Activated CD4-positive, alpha-beta T cell treated with anti-CD3 and anti-CD28 coated beads, Interleukin-2, amount 50 U/mL, for 24 hours (primary cell): Measurements from ENCODE around the gene SOX15.
A peak's percentile ranks its signal among the peaks of the same experiment; 100 is the strongest.
"Not testable (repeated sequence)": the region's sequence is repeated elsewhere in the genome, so short reads cannot be mapped to it uniquely, and the experiment has no call there.

ENCODE experiments used
- DNase-seq, 2 donors: peaks; one replicate each; pipeline ENCODE4 v3.0.0-alpha.2; 2020; ENCODE audit warnings: low read depth in 1 of 2, low spot score in 1 of 2

The SOX15 gene

GRCh38 chr17:7611635-7612293 lies 21.9 kb upstream of the SOX15 start:
- no peak for DNase-seq

GRCh38 chr17:7610641-7611040 lies 20.7 kb upstream of the SOX15 start:
- no peak for DNase-seq

- no peak for DNase-seq
Observed at GRCh38 chr17:7606280-7606679, 16.4 kb upstream of the SOX15 start.

GRCh38 chr17:7597561-7597960 lies 7.7 kb upstream of the SOX15 start:
- DNase-seq, result not testable (repeated sequence)

- DNase-seq, result no peak
Observed at GRCh38 chr17:7593296-7593695, 3.4 kb upstream of the SOX15 start.

GRCh38 chr17:7592422-7593021 lies 2.6 kb upstream of the SOX15 start:
- DNase-seq, result no peak

GRCh38 chr17:7591596-7591995 lies 1.7 kb upstream of the SOX15 start:
- no peak for DNase-seq

GRCh38 chr17:7590743-7591142 lies 849 bp upstream of the SOX15 start:
- DNase-seq, result no peak

- no peak for DNase-seq
Observed at GRCh38 chr17:7589204-7589868, 558 bp downstream of the SOX15 start.

GRCh38 chr17:7588553-7589203 lies 1.2 kb downstream of the SOX15 start:
- no peak for DNase-seq

- DNase-seq, result no peak
Observed at GRCh38 chr17:7587420-7588151, 2.3 kb downstream of the SOX15 start.

GRCh38 chr17:7586673-7587419 lies 3.0 kb downstream of the SOX15 start:
- no peak for DNase-seq

GRCh38 chr17:7583253-7584109 lies 6.4 kb downstream of the SOX15 start, which contains the start of gene MPDU1:
Gene MPDU1 (plus strand): TSS chr17:7583852. CDS start chr17:7583863, 11 bp downstream.
- peak; percentile 87 to 91 for DNase-seq

GRCh38 chr17:7582396-7583252 lies 7.3 kb downstream of the SOX15 start:
- DNase-seq, result no peak

GRCh38 chr17:7580604-7581575 lies 9.0 kb downstream of the SOX15 start:
- no peak for DNase-seq

GRCh38 chr17:7579834-7580603 lies 9.9 kb downstream of the SOX15 start:
- DNase-seq, result peak in 1 of 2 donors; percentile 32
